Urinary bladder (tissue), 4 donors: Measurements from ENCODE around the gene HOXA9. TPM values are rescaled to one million over a fixed set of nuclear protein-coding genes. Genes with fewer than 3 reads are reported as not detected.
A peak's percentile ranks its signal among the peaks of the same experiment; 100 is the strongest.

ENCODE experiments used
- DNase-seq: peaks from one replicate; pipeline ENCODE4 v3.0.0-alpha.2; 2015; ENCODE audit errors: extremely low spot score
- H3K27ac ChIP-seq: one replicate; pipeline ENCODE4 v1.5.1; 2013; ENCODE audit warnings: low read depth, mild to moderate bottlenecking, moderate library complexity
- H3K36me3 ChIP-seq: one replicate; pipeline ENCODE4 v1.6.1; 2013; ENCODE audit warnings: mild to moderate bottlenecking, moderate library complexity; ENCODE audit not compliant: insufficient read depth
- H3K4me1 ChIP-seq: one replicate; pipeline ENCODE4 v1.6.1; 2013; ENCODE audit warnings: mild to moderate bottlenecking, moderate library complexity; ENCODE audit not compliant: insufficient read depth
- H3K4me3 ChIP-seq: one replicate; pipeline ENCODE4 v1.5.1; 2013; ENCODE audit warnings: low read depth, low read length
- WGBS: extraction: QIAGEN DNeasy Blood & Tissue Kit; methylation state at CpG from one replicate; pipeline ENCODE4 v1.1.7; 2013; 5-methylcytosine and 5-hydroxymethylcytosine counted together
- polyA plus RNA-seq: library from polyadenylated mRNA; stranded (reverse); fragments of 200-250 nt; gene quantifications from one replicate; pipeline ENCODE4 v1.2.3, GENCODE V29; 2013
- total RNA-seq: library from RNA; depleted of rRNA; stranded (reverse); fragments of >200 nt; gene quantifications from one replicate; pipeline ENCODE4 v1.2.3, GENCODE V29; 2014
- donor health status: healthy with polysubstance abuse.
- donor health status: healthy.

The HOXA9 gene
- total and polyA plus RNA-seq, 2 donors: 19.8 to 20.5 TPM

GRCh38 chr7:27204851-27205322 lies 39.5 kb upstream of the HOXA9 start:
- no peaks in the 10 kb centered on the region for H3K36me3 ChIP-seq
- H3K4me3 ChIP-seq: peak overlapping the region; percentile 41
- WGBS: 2% methylated on average over 41 of the region's 41 CpGs
- no peaks in the 10 kb centered on the region for H3K4me1 ChIP-seq
- no peak for DNase-seq
- peak overlapping the region; percentile 91 for H3K27ac ChIP-seq

- 37% methylated on average over 4 of the region's 4 CpGs for WGBS
- no peak for DNase-seq
- peak overlapping the region; percentile 91 for H3K27ac ChIP-seq
- H3K4me3 ChIP-seq: peak overlapping the region; percentile 41
- H3K36me3 ChIP-seq: no peaks in the 10 kb centered on the region
- no peaks in the 10 kb centered on the region for H3K4me1 ChIP-seq
These were observed 38.7 kb upstream of the HOXA9 start for GRCh38 chr7:27203964-27204594.

- 22% methylated on average over 10 of the region's 10 CpGs for WGBS
- peak overlapping the region; percentile 91 for H3K27ac ChIP-seq
- no peaks in the 10 kb centered on the region for H3K4me1 ChIP-seq
- peak overlapping the region; percentile 41 for H3K4me3 ChIP-seq
- H3K36me3 ChIP-seq: no peaks in the 10 kb centered on the region
- DNase-seq: no peak
These were observed 38.1 kb upstream of the HOXA9 start for GRCh38 chr7:27203365-27203953.

GRCh38 chr7:27202862-27203134 lies 37.5 kb upstream of the HOXA9 start:
- no peaks in the 10 kb centered on the region for H3K36me3 ChIP-seq
- H3K27ac ChIP-seq: no peak overlapping the region
- no peak for DNase-seq
- H3K4me1 ChIP-seq: no peaks in the 10 kb centered on the region
- H3K4me3 ChIP-seq: no peak overlapping the region
- WGBS: 17% methylated on average over 3 of the region's 3 CpGs

GRCh38 chr7:27202018-27202861 lies 36.9 kb upstream of the HOXA9 start:
- no peaks in the 10 kb centered on the region for H3K4me1 ChIP-seq
- H3K36me3 ChIP-seq: no peaks in the 10 kb centered on the region
- no peak for DNase-seq
- WGBS: 11% methylated on average over 30 of the region's 30 CpGs
- H3K4me3 ChIP-seq: peak overlapping the region; percentile 87
- peak overlapping the region; percentile 85 for H3K27ac ChIP-seq

GRCh38 chr7:27201580-27202017 lies 36.3 kb upstream of the HOXA9 start:
- peak overlapping the region; percentile 85 for H3K27ac ChIP-seq
- DNase-seq: no peak

GRCh38 chr7:27200761-27201579 lies 35.6 kb upstream of the HOXA9 start:
- H3K4me1 ChIP-seq: no peaks in the 10 kb centered on the region
- 10% methylated on average over 14 of the region's 14 CpGs for WGBS
- peak overlapping the region; percentile 87 for H3K4me3 ChIP-seq
- H3K27ac ChIP-seq: peak overlapping the region; percentile 85
- no peaks in the 10 kb centered on the region for H3K36me3 ChIP-seq
- DNase-seq: no peak

More at GRCh38 chr7:27201580-27202017, 36.3 kb upstream of the HOXA9 start:
- Histone ChIP-seq H3K36me3 (no peaks in the 10 kb centered on the region), H3K4me3 (peak overlapping the region; percentile 87), H3K4me1 (no peaks in the 10 kb centered on the region)
- WGBS: 11% methylated on average over 4 of the region's 4 CpGs

- Histone ChIP-seq H3K4me1 (no peaks in the 10 kb centered on the region), H3K27ac (peak within 1 kb of the TSS; percentile 91), H3K4me3 (peak within 1 kb of the TSS; percentile 87), H3K36me3 (no peaks in the 10 kb centered on the region)
- WGBS: under 1% methylated on average over 99 of the region's 99 CpGs
- DNase-seq: no peak
These were observed 34.8 kb upstream of the HOXA9 start, which contains the start of gene HOXA13 for GRCh38 chr7:27199849-27200760. HOXA13 (minus strand) TSS chr7:27200091; CDS start chr7:27200077, 14 bp downstream.

- under 1% methylated on average over 93 of the region's 93 CpGs for WGBS
- Histone ChIP-seq H3K27ac (peak overlapping the region; percentile 91), H3K4me1 (no peaks in the 10 kb centered on the region), H3K4me3 (peak overlapping the region; percentile 87), H3K36me3 (no peaks in the 10 kb centered on the region)
- DNase-seq: no peak
These were observed 33.8 kb upstream of the HOXA9 start for GRCh38 chr7:27198871-27199801.

- peak overlapping the region; percentile 87 for H3K4me3 ChIP-seq
- H3K27ac ChIP-seq: peak overlapping the region; percentile 91
- H3K36me3 ChIP-seq: no peaks in the 10 kb centered on the region
- H3K4me1 ChIP-seq: no peaks in the 10 kb centered on the region
- DNase-seq: no peak
- 6% methylated on average over 29 of the region's 29 CpGs for WGBS
These were observed 33.0 kb upstream of the HOXA9 start for GRCh38 chr7:27198138-27198841.
